Measurements from ENCODE around the gene LRSAM1.
A peak's percentile ranks its signal among the peaks of the same experiment; 100 is the strongest.

- peak; percentile 90 for TF ChIP-seq TCF12 (IDR thresholded peaks at IDR 0.05; ENCODE audit: low read depth)
- TF ChIP-seq RAD21 (IDR thresholded peaks at IDR 0.05; ENCODE audit: low read depth): no peak
- TF ChIP-seq EP300 (IDR thresholded peaks at IDR 0.05; ENCODE audit: borderline replicate concordance): peak; percentile 84
- peak; percentile 94 for TF ChIP-seq NFIC (IDR thresholded peaks at IDR 0.05)
- TF ChIP-seq TAF1 (IDR thresholded peaks at IDR 0.05; ENCODE audit: low read depth): no peak
- TF ChIP-seq YY1 (IDR thresholded peaks at IDR 0.05; ENCODE audit: low read depth): 0 out of 2 replicates have a peak, but pooled peaks have one; percentile 22
- TF ChIP-seq FOXM1 (IDR thresholded peaks at IDR 0.05; ENCODE audit: borderline replicate concordance, low read depth): peak; percentile 53; the same call in 1 of the 2 replicates
- no peak for TF ChIP-seq ZBTB7A (IDR thresholded peaks at IDR 0.05; ENCODE audit: low read depth)
- TF ChIP-seq, protein P1, sequence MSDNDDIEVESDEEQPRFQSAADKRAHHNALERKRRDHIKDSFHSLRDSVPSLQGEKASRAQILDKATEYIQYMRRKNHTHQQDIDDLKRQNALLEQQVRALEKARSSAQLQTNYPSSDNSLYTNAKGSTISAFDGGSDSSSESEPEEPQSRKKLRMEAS (IDR thresholded peaks at IDR 0.05): peak; percentile 22; the same call in 1 of the 2 replicates
- no peak for TF ChIP-seq CEBPB (IDR thresholded peaks at IDR 0.05)
- no peak for TF ChIP-seq REST (IDR thresholded peaks at IDR 0.05; ENCODE audit: low read depth)
Measured at GRCh38 chr9:127521919-127522304, 70.6 kb downstream of the LRSAM1 start.
